DND-41 (cell line): ENCODE measurements around the gene NOL4L.

Experiments
- CTCF ChIP-seq: IDR thresholded peaks from 2 replicates; pipeline ENCODE4 v1.5.1; 2012; ENCODE audit warnings: borderline replicate concordance, low read length, moderate library complexity, mild to moderate bottlenecking; ENCODE audit not compliant: poor library complexity, severe bottlenecking; ENCODE audit errors: extremely low read depth
- EZH2 ChIP-seq: IDR thresholded peaks from 3 replicates; pipeline ENCODE4 v1.6.1; 2012; ENCODE audit warnings: borderline replicate concordance, low read depth, mild to moderate bottlenecking, moderate library complexity, low read length, inconsistent platforms; ENCODE audit not compliant: severe bottlenecking

- TF ChIP-seq CTCF (no peak), EZH2 (no peak)
These were observed 173.0 kb downstream of the NOL4L start for GRCh38 chr20:32411955-32412706.
